Measurements from ENCODE around the gene SPOUT1. TPM values are rescaled to one million over a fixed set of nuclear protein-coding genes. Genes with fewer than 3 reads are reported as not detected.
"Not testable (repeated sequence)": the region's sequence is repeated elsewhere in the genome, so short reads cannot be mapped to it uniquely, and the experiment has no call there.

Gene SPOUT1, protein sequence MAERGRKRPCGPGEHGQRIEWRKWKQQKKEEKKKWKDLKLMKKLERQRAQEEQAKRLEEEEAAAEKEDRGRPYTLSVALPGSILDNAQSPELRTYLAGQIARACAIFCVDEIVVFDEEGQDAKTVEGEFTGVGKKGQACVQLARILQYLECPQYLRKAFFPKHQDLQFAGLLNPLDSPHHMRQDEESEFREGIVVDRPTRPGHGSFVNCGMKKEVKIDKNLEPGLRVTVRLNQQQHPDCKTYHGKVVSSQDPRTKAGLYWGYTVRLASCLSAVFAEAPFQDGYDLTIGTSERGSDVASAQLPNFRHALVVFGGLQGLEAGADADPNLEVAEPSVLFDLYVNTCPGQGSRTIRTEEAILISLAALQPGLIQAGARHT
- total RNA-seq (2014; rRNA removed; shearing (Covaris generic); ENCODE audit: low replicate concordance) = 9.8 and 36.3 TPM in 2 replicates

DNA sequence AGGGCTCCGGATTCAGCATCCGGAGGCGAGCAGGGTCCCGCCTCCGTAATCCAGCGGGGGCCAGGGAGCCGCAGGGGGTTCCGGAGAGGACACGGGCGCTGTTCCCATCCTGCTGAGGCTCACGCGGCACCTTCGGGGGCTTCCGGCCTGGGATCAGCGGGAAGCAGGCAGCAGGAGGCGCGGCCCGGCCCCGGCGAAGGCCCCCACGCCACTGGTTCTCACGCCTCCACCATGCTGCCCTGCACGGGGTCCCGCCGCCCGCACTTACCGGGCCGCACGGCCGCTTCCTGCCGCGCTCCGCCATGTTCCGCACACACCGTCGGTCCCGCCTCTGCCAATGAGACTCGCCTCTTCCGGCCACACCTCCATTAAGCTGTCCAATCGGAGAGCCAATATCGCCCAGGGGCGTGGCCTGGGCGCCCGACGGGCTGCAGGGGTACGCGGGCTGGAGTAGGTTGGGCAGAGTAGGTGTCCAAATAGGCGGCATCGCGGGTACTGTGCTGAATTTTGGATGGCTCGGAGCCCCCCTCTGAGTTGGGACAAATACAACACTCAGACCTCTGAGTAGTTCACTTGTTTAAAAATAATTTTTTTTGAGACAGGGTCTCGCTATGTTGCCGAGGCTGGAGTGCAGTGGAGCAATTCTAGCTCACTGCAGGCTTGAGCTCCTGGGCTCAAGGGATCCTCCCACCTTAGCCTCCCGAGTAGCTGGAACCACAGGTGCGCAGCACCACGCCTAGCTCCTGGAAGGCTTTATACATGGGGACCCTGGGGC, at the start of gene SPOUT1:
TSS of gene SPOUT1 (minus strand) at position 318 of the 775 bp plus-strand sequence. CDS start at position 304, 14 bp downstream.
- H3K27me3 ChIP-seq = no peaks in the 10 kb centered on the region
- no peaks in the 10 kb centered on the region for H3K9me3 ChIP-seq
- H3K4me3 ChIP-seq = peak within 1 kb of the TSS; percentile 91
- DNase-seq = peak; percentile 93
- H3K36me3 ChIP-seq = peaks cover 24% of the 10 kb centered on the region

DNA sequence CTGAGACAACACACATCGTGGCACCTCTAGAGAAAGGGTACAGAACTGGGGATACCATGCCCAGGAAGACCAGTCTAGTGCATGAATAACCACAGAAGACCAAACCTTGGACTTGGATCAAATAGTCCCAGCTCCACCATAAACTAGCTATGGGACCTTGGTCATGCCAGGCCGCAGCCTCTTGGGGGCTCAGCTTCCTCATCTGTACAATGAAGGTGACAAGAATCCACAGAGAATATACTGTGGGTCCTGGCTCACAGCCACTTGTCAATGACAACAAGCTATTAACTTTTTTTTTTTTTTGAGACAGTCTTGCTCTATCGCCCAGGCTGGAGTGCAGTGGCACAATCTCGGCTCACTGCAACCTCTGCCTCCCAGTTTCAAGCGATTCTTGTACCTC, 48.3 kb upstream of the SPOUT1 start:
- Histone ChIP-seq H3K27me3 (no peaks in the 10 kb centered on the region), H3K36me3 (no peaks in the 10 kb centered on the region), H3K9me3 (no peaks in the 10 kb centered on the region), H3K4me3 (no peak overlapping the region)
- no peak for DNase-seq

DNA sequence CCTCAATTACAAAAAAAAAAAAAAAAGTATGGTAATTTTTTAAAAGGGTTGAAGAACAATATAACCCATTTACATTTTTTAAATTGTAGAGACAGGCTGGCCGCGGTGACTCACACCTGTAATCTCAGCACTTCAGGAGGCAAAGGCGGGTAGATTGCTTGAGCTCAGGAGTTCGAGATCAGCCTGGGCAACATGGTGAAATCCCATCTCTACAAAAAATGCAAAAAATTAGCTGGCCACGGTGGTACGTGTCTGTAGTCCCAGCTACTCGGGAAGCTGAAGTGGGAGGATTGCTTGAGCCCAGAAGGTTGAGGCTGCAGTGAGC, 41.3 kb upstream of the SPOUT1 start:
- not testable (repeated sequence) for DNase-seq, H3K9me3 ChIP-seq, H3K27me3 ChIP-seq, H3K4me3 ChIP-seq, H3K36me3 ChIP-seq

DNA sequence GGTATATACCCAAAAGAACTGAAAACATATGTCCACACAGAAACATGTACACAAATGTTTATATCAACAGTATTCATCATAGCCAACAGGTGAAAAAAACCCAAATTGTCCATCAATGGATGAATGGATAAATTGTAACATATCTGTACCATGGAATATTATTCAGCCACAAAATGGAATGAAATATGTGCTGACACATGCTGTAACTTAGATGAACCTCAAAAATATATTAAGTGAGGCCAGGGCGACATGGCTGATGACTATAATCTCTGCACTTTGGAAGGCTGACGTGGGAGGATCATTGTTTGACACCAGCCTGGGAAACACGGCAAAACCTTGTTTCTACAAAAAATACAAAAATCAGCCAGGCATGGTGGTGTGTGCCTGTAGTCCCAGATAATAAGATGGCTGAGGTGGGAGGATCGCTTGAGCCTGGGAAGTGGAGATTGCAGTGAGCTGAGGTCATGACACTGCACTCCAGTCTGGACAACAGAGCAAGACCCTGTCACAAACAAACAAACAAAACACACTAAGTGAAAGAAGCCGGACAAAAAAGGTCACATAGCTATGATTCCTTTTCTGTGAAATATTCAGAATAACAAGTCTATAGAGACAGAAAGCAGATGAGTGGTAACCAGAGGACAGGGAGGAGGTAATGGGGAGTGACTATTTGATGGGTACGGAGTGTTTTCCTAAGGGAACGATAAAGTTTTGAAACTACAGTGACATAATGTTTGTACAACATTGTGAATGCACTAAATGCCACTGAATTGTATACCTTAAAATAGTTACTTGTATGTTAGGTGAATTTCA, 40.7 kb upstream of the SPOUT1 start:
- no peak for DNase-seq
- Histone ChIP-seq H3K4me3 (no peak overlapping the region), H3K27me3 (no peaks in the 10 kb centered on the region), H3K36me3 (no peaks in the 10 kb centered on the region; the same call in 1 of the 2 replicates), H3K9me3 (no peaks in the 10 kb centered on the region)

DNA sequence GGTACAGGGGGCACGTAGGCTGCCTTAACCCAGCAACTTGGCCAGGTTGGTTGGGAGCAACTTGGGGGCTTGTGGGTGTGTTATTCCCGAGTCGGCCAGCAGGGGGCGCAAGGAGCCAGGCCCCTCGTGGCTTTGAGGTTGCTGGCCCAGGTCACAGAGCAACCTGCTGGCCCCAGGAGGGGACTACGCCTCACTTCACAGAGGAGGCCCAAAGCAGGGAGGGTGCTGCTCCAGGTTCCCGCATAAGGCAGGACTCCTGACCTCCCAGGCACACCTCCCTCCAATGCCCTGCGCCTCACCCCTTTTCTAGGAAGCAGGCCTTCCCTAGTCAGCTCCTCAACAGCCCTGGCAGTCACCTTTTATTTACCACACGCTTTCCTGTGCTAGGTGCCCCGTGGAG, 34.1 kb upstream of the SPOUT1 start:
- Histone ChIP-seq H3K9me3 (no peaks in the 10 kb centered on the region), H3K4me3 (no peak overlapping the region), H3K36me3 (no peaks in the 10 kb centered on the region), H3K27me3 (no peaks in the 10 kb centered on the region)
- DNase-seq = peak; percentile 59

DNA sequence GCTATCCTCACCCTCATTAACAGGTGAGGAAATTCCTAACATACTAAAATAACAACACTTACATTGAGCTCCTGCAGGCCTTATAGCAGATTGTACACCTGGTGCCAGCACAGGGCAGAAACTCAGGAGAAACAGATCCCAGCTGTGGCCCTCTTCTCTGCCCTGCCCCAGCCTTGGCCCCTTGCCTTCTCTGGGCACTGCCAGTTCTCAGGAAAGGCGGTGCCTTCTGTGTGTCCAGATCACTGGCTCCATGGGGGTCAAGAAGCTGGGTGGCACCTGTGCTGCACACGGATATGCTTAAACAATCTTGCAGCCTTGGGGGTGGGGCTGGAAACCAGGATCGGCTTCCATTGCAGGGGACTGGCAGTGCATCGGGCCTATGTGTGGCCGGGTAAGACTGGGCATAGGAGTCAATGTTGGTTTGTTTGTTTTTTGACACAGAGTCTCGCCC, 32.8 kb upstream of the SPOUT1 start:
- no peak for DNase-seq

DNA sequence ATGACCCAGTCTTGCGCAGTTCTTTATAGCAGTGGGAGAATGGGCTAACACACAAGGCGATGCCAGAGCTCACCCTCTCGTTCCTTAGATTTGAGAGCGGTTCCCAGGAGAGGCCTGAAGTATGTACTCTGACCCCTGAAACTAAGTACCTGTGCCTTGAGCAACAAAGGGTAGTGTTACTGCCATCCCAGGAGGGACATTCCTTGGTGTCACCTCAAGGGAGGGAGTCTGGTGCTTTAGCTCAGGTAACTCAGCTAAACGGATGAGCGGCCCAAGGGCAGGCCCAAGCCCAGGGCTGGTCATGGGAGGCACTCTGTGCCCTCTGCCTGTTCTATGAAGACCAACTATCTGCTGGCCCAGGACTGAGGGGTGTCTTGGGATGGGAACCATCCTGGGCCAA, 31.9 kb upstream of the SPOUT1 start:
- Histone ChIP-seq H3K9me3 (no peaks in the 10 kb centered on the region), H3K4me3 (no peak overlapping the region), H3K27me3 (no peaks in the 10 kb centered on the region), H3K36me3 (no peaks in the 10 kb centered on the region)
- DNase-seq = no peak

More for the DNA sequence above, 32.8 kb upstream of the SPOUT1 start:
- Histone ChIP-seq H3K4me3 (no peak overlapping the region), H3K9me3 (no peaks in the 10 kb centered on the region), H3K27me3 (no peaks in the 10 kb centered on the region), H3K36me3 (no peaks in the 10 kb centered on the region)

DNA sequence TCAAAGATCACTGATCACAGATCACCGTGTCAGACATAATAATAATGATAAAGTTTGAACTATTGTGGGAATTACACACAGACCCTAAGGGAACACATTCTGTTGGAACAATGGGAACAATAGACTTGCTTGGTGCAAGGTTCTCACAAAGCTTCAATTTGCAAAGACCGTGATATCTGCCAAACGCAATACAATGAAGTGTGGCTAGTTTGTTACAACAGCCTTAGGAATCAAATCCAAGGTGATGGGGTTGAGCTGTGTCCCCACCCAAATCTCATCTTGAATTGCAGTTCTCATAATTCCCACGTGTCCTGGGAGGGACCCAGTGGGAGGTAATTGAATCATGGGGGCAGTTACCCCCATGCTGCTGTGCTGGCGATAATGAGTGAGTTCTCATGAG, 31.3 kb upstream of the SPOUT1 start:
- Histone ChIP-seq H3K9me3 (no peaks in the 10 kb centered on the region), H3K4me3 (no peak overlapping the region), H3K27me3 (no peaks in the 10 kb centered on the region), H3K36me3 (no peaks in the 10 kb centered on the region)
- DNase-seq = no peak

DNA sequence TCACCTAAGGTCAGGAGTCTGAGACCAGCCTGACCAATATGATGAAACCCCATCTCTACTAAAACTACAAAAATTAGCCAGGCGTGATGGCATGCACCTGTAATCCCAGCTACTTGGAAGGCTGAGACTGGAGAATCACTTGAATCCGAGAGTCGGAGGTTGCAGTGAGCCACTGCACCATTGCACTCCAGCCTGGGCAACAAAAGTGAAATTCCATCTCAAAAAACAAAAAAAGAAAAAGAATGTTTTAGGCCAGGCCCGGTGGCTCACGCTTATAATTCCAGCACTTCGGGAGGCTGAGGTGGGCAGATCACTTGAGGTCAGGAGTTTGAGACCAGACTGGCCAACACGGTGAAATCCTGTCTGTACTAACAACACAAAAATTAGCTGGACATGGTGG, 28.9 kb upstream of the SPOUT1 start:
- H3K4me3 ChIP-seq, H3K36me3 ChIP-seq, H3K27me3 ChIP-seq, H3K9me3 ChIP-seq, DNase-seq: not testable (repeated sequence)

DNA sequence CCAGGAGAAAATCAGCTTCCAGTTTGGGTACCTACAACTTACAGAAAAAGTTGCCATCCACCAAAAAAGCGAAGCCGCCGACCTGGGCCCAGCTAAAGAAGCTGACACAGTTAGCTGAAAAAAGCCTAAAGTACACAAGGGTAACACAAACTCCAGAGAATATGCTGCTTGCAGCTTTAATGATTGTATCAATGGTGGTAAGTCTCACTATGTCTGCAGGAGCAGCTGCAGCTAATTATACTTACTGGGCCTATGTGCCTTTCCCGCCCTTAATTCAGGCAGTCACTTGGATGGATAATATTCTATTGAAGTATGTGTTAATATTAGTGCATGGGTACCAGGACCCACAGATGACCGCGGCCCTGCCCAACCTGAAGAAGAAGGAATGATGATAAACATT, 24.9 kb upstream of the SPOUT1 start:
- not testable (repeated sequence) for DNase-seq, H3K9me3 ChIP-seq, H3K36me3 ChIP-seq

DNA sequence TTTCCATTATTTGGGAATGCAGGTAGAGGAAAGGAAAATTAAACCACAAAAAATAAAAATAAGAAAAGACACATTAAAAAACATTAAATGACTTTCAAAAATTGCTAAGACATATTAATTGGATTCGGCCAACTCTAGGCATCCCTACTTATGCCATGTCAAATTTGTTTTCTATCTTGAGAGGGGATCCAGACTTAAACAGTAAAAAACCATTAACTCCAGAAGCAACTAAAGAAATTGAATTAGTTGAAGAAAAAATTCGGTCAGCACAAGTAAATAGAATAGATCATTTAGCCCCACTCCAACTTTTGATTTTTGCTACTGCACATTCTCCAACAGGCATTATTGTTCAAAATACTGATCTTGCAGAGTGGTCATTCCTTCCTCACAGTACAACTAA, 23.1 kb upstream of the SPOUT1 start:
- not testable (repeated sequence) for H3K36me3 ChIP-seq, H3K9me3 ChIP-seq, H3K4me3 ChIP-seq, H3K27me3 ChIP-seq, DNase-seq

More for the DNA sequence above, 24.9 kb upstream of the SPOUT1 start:
- H3K27me3 ChIP-seq, H3K4me3 ChIP-seq: not testable (repeated sequence)

DNA sequence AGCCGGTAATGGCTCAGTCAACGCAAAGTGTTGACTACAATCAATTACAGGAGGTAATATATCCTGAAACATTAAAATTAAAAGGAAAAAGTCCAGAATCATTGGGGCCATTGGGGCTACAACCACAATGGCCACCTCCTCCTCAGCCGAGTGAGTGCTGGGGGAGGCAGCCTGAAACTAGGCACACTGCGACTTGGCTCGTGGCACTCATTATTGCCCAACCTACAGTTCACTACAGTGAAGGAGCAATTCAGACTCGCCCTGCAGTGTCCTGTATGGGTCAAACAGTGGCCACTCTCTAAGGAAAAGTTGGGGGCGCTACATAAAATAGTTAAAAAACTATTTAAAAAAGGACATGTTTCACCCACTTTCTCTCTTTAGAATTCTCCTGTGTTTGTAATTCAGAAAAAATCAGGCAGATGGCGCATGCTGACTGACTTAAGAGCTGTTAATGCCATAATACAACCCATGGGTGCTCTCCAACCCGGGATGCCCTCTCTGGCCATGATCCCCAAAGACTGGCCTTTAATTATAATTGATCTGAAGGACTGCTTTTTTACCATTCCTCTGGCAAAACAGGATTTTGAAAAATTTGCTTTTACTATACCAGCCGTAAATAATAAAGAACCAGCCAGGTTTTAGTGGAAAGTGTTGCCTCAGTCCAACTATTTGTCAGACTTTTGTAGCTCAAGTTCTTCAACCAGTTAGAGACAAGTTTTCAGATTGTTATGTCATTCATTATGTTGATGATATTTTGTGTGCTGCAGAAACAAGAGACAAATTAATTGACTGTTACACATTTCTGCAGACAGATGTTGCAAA, 22.4 kb upstream of the SPOUT1 start:
- peak; percentile 15 for DNase-seq
- not testable (repeated sequence) for H3K4me3 ChIP-seq, H3K27me3 ChIP-seq, H3K36me3 ChIP-seq, H3K9me3 ChIP-seq

DNA sequence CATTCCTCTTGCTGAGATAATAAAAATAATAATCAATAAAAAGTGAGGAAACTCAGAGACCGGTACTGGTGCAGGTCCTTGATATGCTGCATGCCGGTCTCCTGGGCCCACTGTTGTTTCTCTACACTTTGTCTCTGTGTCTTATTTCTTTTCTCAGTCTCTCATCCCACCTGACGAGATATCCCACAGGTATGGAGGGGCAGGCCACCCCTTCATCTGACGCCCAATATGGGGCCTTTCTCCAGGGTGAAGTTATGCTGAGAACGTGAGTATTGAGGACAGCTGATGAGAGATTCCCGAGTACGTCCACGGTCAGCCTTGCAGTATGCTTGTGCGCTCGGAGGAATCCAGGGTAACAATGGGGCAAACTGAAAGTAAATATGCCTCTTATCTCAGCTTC, 21.4 kb upstream of the SPOUT1 start:
- not testable (repeated sequence) for H3K4me3 ChIP-seq, H3K27me3 ChIP-seq

DNA sequence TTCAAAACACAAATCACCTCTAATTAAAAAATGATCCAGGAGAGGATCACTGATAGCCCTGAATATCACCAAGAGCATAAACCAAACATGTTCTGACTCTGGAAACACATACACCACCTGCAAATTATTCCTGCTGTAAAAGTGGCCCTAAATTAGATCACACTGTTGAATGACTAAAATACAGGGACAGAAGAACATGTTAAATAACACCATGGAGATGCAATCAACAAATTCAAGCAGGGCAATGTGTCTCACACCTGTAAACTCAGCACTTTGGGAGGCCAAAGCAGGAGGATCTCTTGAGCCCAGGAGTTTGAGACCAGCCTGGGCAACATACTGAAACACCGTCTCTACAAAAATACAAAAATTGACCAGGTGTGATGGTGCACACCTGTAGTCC, 18.2 kb upstream of the SPOUT1 start:
- Histone ChIP-seq H3K9me3 (peaks cover 8% of the 10 kb centered on the region), H3K27me3 (no peaks in the 10 kb centered on the region), H3K4me3 (no peak overlapping the region), H3K36me3 (no peaks in the 10 kb centered on the region)
- no peak for DNase-seq

More for the DNA sequence above, 21.4 kb upstream of the SPOUT1 start:
- H3K36me3 ChIP-seq, DNase-seq, H3K9me3 ChIP-seq: not testable (repeated sequence)

DNA sequence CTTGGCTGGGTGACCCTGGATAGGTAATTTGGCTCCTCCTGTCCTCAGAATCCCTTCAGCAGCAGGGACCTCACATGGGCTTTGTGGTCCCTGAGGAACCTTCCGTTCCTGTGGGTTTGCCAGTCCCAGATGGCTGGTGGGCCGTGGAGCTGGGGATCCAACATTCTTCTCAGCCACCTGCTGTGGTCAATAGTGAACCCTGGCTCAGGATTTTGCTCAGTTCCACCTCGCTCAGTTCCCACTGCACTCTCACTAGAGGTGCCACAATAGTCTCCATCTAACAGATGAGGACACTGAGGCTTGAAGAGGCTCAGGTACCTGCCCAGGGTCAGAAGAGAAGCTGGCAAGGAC, 17.1 kb upstream of the SPOUT1 start:
- H3K27me3 ChIP-seq = no peaks in the 10 kb centered on the region
- DNase-seq = no peak
- H3K9me3 ChIP-seq = peaks cover 8% of the 10 kb centered on the region
- H3K4me3 ChIP-seq = no peak overlapping the region
- H3K36me3 ChIP-seq = no peaks in the 10 kb centered on the region

DNA sequence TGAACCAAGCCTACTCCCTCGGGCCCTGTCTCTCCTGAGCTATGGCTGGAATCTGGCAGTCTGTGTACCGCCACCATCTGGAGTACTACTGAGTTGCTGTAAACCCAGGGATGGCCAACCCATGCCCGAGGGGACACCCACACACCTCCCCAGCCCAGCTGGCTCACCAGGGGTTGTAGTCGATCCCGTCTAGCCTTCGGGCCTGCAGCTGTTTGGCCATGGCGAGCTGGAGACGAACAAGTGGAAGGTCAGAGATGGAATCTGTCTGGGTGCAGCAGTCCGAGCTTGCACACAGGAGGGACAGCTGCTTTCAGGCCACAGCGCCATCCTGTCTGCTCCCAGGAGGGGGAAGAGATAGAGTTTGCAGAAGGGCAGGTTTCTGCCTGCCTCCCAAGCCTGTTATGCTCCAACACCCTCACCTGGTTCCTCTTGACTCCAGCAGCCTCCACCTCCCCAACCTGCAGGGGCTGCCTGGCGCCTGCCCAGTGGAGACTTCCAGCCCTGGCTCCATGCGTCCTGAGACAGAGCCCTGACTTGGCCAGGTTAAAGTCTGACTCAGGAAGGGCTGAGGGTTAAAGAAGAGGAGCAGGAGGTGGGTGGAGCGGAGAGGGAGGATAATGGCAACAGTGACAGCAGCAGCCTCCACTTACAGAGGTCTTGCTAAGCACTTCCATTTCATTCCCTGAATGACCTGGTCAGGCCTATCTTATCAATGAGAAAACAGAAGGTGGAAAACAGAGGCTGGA, 15.8 kb upstream of the SPOUT1 start:
- Histone ChIP-seq H3K4me3 (no peak overlapping the region), H3K36me3 (no peaks in the 10 kb centered on the region), H3K9me3 (peaks cover 7% of the 10 kb centered on the region), H3K27me3 (no peaks in the 10 kb centered on the region)
- DNase-seq = no peak
